HG02840 (cell line): ENCODE results near the gene CCDC27.

ENCODE experiments used
- ATAC-seq: cut with Tn5 transposase; IDR thresholded peaks from one replicate; pipeline ENCODE4 v1.9.1; 2021; ENCODE audit warnings: mild to moderate bottlenecking, moderate library complexity, moderate number of reproducible peaks; ENCODE audit not compliant: unreplicated experiment, low FRiP score

The CCDC27 gene

DNA sequence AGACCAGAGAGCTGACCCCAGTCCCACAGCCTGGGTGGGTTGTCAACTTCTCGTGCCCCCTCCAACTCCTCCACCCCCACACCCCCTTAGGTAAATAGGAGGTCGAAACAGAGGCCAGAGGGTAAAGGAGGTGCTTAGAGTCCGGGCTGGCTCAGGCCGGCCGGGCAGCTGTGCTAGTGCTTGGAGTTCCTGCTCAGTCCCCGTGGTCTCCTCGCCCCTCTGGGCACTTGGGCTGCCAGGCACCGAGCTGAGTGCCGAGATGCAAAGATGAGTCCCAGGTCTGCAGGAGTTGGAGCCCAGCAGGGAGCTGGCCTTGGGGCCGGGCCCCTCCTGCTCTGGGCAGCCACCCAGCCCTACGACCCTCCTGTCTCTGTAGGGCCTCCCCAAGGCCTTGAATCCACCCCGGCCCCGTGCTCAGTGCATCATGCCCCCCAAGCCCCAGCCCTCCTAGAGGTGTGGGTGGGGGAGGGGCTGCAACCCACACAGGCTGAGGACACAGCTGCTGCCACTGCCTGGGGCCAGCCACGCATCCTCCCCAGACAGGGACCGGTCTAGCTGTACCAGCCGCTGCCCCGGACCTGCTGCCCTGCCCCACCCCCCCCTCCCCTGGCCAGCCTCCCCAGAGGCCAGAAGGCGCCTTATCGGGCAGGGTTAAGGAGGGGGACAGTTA lies 22.2 kb downstream of the CCDC27 start:
- no peak for ATAC-seq

DNA sequence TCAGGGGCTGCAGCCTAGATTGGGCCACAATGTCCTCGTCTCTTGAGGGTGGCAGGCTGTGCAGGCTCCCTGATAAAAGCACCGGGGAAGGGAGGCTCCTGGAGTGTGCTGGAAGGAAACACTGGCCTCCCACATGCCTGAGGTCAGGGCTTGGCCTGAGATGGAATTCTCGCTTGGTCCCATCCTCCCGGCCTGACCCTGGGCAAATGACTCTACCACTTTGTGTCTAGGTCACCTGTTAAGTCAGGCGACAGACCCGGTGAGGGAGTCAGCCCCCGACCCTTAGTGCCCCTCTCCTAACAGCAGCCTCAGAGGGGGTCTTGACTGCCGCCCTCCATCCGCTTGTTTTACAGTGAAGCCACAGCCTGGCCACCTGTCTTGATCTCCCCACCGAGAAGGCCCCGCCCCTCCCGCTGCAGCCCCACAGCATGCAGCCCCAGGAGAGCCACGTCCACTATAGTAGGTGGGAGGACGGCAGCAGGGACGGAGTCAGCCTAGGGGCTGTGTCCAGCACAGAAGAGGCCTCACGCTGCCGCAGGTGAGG lies 22.8 kb downstream of the CCDC27 start:
- no peak for ATAC-seq

- ATAC-seq = no peak
Observed at GRCh38 chr1:3775490-3776230, 23.4 kb downstream of the CCDC27 start.

DNA sequence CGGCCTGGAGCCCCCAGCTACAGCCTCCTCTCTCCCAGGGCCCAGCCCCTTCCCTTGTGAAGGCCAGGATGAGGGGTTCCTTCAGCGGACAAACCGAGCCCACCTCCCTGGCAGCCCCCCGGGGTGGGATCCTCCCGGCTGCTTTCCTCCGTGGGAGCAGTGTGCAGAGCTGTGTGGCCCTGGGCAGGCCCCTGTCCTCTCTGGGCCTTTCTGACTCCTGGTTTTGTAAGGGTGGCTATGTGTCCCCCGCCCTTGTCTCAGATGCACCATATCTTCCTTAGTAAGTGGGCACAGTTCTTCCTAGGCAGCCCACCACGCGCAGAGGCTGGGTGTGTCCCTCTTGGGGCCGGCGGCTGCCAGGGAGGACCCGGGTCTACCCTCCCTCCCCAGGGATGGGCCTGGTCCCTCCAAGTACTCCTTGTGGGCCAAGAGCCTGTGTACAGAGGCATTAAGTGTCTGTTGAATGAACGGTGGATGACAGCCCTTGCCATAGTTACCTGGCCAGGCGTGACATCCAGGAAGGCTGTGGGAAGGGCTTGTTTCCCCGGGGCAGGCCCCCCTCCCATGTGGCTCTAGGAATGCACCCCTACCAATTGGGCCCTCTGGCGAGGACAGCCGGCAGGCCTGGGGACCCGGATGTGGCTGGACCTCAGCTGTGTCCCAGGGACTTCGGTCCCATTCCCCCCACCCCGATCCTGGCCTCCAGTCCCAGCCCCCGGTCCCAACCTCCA lies 24.1 kb downstream of the CCDC27 start:
- ATAC-seq = no peak

GRCh38 chr1:3777078-3777547 lies 24.9 kb downstream of the CCDC27 start:
- no peak for ATAC-seq

GRCh38 chr1:3777647-3778589 lies 25.7 kb downstream of the CCDC27 start:
- ATAC-seq = no peak

DNA sequence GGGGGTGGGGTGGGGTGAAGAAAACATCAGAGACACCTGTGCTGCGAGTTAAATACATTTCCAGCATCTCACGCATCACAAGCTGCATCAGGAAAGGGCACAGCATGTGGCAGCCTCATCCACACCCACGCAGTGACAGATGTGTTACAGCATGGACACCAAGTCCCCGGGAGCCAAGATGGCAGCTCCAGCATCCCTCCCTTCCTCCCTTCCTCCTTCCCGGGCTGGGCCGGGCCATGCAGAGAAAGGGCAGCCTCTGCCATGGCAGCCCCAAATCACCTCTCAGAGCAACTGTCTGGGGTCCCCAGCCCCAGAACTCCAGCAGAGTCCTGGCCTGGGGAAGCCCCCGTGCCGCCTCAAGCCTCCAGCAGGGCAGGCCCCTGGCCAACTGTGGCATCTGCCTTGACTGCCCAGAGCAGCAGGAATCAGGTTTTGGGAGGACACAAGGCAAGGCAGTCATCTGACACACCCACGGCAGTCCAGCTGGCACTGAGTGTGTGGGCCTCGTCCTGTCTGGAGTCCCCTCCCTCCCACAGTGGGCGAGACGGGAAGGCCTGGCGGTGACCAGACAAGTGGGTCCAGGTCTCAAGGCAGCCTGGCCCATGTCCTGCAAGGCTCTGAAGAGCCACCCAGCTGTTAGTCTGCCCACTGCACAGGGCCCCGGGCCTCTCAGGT lies 26.5 kb downstream of the CCDC27 start:
- ATAC-seq = no peak

- ATAC-seq = no peak
Observed at GRCh38 chr1:3779265-3779911, 27.1 kb downstream of the CCDC27 start.

GRCh38 chr1:3779912-3780416 lies 27.7 kb downstream of the CCDC27 start:
- no peak for ATAC-seq

- ATAC-seq = no peak
Observed at GRCh38 chr1:3780901-3781300, 28.7 kb downstream of the CCDC27 start.

DNA sequence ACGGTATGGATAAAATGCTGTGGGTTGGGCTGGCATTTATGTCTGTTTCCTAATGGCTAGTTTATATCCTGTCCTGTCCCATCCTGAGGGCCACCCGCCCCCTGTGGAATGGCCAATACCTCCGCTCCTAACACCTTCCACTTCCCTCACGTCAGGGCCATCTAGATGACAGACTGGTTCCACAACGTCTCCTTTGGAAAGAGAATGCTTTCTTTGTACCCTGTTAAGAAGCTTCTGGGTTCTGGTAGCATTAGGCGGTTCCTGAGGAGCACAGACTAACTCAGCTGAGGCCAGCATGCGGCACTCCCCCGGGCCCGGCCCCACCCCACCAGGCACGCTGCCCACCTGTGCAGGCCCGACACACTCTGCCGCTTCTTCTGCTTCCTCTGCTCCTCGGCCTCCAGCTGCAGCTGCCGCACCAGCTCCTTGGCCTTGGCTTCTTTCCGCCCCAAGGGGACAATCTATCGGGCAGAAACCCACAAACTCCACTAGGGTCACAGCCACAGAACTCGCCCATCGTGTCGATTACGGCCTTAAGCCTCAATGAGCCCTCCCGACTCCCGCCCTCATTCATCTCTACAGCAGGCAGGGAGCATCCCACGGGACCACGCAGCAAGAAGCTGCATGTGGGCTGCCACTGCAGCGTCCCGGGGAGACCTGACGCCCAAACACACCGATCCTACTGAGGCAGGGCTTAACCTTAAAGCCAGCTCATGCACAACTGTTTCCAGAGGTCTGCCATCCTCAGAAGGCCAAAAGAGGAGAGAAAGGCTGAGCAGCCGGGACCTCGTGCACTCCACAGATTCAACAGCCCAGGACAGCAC lies 31.6 kb downstream of the CCDC27 start:
- ATAC-seq = no peak

DNA sequence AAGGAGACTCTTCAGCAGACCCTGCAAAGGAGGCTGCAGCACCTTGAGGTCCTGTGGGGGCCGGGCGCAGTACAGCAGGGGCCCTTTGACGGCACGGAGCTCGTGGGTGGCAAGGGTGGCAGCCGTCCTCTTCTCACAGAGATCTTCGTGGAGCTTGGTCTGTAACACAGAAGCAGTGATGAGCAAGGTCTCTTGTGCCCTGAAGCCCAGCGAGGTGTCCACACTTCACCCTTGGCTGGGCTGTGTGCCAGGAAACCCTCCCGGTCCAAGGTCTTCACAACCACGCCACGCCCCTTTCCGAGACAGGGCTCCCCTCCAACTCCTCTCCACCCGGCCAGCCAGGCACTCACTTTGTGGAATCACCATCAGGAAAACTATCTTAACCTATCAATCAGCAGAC lies 32.8 kb downstream of the CCDC27 start:
- no peak for ATAC-seq

- no peak for ATAC-seq
Observed at GRCh38 chr1:3785456-3786157, 33.4 kb downstream of the CCDC27 start.

GRCh38 chr1:3786468-3787348 lies 34.5 kb downstream of the CCDC27 start:
- ATAC-seq = no peak

DNA sequence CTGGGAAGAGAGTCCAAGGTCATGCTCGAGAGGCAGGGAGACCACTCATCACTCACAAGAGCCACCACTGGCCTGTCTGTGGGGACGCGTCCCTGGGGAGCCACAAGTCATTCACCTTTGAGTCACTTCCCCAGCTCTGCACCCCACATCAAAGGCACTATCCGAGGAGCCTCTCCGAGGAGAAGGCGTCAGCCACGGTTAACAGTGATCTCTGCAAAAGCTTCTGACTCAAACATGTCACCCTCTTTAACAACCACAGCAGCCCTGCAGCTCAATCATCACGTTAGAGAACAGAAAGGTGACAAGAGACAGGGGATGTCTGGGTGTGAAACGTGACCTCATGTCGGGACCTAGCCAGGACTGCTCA lies 35.1 kb downstream of the CCDC27 start:
- ATAC-seq = no peak
